Lung microvascular endothelial cell (primary cell): Measurements from ENCODE around the gene PLCXD1. TPM values are rescaled to one million over a fixed set of nuclear protein-coding genes. Genes with fewer than 3 reads are reported as not detected.
"Not testable (repeated sequence)": the region's sequence is repeated elsewhere in the genome, so short reads cannot be mapped to it uniquely, and the experiment has no call there.

Experiments used
- DNase-seq, 2 donors: peaks; one replicate each; pipeline versions ENCODE4 v3.0.0 to v3.0.0-alpha.2; 2010; ENCODE audit warnings: low read depth in 2 of 2
- total RNA-seq: library from RNA; depleted of rRNA; stranded (reverse); fragments of >200 nt; gene quantifications from 2 replicates; pipeline ENCODE4 v1.2.1, GENCODE V29; 2014

Gene PLCXD1
- total RNA-seq, 1 donor from 2014 or later: 6.5 TPM

- DNase-seq: no peak
Observed at GRCh38 chrX:349702-350101, 68.5 kb downstream of the PLCXD1 start.

- peak in 1 of 2 donors; percentile 8 for DNase-seq
Observed at GRCh38 chrX:350148-350533, 69.0 kb downstream of the PLCXD1 start.

DNA sequence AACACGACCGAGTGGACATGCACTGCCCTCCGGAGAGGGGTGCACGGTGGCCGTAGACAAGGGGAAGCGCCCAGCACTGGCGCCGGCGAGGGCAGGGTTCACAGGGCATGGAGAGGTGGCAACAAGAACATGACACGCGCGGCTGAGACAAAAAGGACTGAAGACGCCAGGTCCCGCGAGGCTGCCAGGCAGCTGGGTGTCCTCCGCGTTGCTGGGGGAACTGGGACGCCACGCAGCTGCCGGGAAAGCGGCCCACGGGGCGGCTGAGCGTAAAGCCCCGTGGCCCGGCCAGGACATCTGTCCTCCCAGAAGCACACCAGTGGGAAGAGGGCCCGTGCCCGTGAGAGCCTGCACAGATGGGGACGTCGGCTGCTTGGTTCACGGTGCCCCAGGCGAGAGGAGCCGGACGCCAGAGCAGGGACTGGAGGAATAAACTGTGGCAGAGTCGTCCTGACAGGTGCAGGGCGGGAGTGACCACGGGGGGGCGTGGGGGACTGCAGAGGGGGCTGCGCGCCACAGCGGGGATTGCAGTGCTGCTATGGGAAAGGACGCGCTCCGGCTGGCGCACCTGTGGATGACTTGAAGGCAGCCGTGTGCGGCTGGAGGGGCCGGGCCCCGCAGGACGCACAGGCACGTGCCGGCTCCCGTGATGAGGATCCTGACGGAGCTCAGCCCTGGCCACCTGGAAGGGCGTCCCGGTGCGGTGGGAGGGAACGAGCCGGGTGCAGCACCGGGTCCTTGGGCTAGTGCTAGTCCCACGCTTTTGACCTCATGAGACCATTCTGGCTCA lies 69.5 kb downstream of the PLCXD1 start:
- no peak for DNase-seq

DNA sequence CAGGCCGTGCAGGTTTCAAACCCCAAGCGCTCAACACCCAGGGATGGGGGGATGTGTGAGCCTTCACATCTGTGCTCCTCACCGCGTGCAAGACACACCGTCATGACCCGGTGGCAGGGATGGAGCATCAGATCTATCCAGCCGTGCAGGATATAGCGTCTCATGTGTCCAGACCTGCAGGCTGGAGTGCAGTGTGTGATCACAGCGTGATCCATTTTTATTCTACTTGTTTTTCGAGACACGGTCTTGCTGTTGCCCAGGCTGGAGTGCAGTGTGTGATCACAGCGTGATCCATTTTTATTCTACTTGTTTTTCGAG lies 70.1 kb downstream of the PLCXD1 start:
- not testable (repeated sequence) for DNase-seq

DNA sequence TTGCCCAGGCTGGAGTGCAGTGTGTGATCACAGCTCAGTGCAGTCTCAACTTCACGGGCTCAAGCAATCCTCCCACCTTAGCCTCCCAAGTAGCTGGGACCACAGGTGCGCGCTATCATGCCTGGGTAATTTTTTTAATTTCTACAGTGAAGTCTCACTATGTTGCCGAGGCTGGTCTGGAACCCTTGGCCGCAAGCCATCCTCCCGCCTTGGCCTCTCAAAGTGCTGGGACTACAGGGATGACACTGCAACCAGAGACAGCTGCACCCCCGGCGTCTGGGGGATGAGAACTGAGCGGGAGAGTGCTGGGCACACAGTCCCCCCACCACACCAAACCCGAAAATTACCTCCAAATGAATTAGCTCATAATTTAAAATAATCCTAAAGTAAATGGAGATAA lies 70.6 kb downstream of the PLCXD1 start:
- no peak for DNase-seq

DNA sequence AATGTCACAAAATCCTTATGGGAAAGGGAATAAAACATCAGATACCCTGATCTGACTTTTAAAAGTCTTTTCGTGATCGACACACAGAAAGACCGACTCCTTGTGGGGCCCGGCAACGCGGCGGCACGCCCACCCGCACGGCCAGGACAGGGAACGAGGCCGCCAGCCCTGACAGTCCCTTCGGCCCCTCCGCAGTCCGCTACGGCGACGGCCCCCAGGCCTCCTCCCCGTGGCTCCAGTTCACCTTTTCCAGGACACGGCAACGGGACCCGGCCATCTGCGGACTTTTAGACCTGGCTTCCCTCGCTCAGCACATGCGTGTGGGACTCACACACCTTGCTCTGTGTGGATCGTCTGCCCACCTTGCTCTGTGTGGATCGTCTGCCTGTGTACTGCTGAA lies 71.0 kb downstream of the PLCXD1 start:
- no peak for DNase-seq

DNA sequence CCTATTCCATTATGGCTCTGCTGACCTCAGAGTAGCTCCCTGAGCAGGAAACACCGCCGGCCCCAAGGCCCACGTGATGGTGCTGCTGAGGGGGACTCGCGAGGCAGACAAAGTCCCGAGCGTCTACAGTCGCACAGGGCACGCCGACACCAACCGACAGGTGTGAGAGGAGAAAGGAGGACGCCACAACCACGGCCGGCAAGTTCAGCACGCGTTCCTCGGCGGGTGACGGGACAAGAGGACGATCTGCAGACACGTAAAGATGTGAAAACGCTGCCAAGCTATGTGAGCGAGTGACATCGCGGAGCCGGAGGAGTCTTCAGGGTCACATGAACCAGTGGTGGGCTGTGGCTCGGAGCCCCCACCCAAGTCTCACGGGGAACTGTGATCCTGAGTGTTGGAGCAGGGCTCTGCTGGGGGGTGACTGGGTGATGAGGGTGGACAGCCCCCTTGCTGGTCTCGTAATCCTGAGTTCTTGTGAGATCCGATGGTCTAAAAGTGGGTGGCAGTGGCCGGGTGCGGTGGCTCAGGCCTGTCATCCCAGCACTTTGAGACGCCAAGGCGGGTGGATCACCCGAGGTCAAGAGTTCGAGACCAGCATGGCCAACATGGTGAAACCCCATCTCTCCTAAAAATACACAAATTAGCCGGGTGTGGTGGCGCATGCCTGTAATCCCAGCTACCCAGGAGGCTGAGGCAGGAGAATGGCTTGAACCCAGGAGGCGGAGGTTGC lies 71.6 kb downstream of the PLCXD1 start:
- no peak for DNase-seq

Other genes with a start within 250 kb of the PLCXD1 start
- gene GTPBP6, start 37.4 kb downstream of the PLCXD1 start, total RNA-seq: 27.5 and 32.1 TPM in 2 replicates
- 11.3 and 12.5 TPM in 2 replicates for gene PPP2R3B, start 105.5 kb downstream of the PLCXD1 start, total RNA-seq